PC-3 (cell line): ENCODE measurements around the gene BRME1. TPM values are rescaled to one million over a fixed set of nuclear protein-coding genes. Genes with fewer than 3 reads are reported as not detected.

Source experiments
- ATAC-seq: fragments of 200-7000 bp; cut with Tn5 transposase; 2 replicates; pipeline ENCODE4 v1.9.1; 2020; ENCODE audit warnings: mild to moderate bottlenecking, moderate library complexity
- BruUV-seq: library from RNA; stranded (reverse); fragments of 400-500 nt; replicated peaks from 2 replicates; lab custom pipeline; 2021; lab: Mats Ljungman, UMichigan
- CTCF ChIA-PET: fragments of 300-600 bp; sonication (Branson Sonifier 250); formaldehyde crosslinking; loops from one replicate; lab custom pipeline; 2022; ENCODE audit warnings: antibody characterized with exemption; lab: Charles Lee
- POLR2A ChIA-PET: fragments of 300-600 bp; sonication (Branson Sonifier 250); formaldehyde crosslinking; loops from one replicate; lab custom pipeline; 2022; ENCODE audit warnings: antibody characterized with exemption; ENCODE audit not compliant: unreplicated experiment; lab: Charles Lee
- DNase-seq: peaks from one replicate; pipeline ENCODE4 v3.0.0-alpha.2; 2015
- H2AFZ ChIP-seq: fragments of 300-600 bp; sonication (generic); 2 replicates; pipeline ENCODE4 v1.6.0; 2016; ENCODE audit warnings: antibody characterized with exemption, low read length
- H3F3A ChIP-seq: fragments of 300-600 bp; sonication (generic); one replicate; pipeline ENCODE4 v1.6.0; 2017; ENCODE audit warnings: antibody characterized with exemption, low read length, control low read depth, mild to moderate bottlenecking; ENCODE audit not compliant: unreplicated experiment
- H3K27ac ChIP-seq: fragments of 300-600 bp; sonication (generic); 2 replicates; pipeline ENCODE4 v1.5.1; 2016; ENCODE audit warnings: mild to moderate bottlenecking, low read length
- H3K27me3 ChIP-seq: fragments of 300-600 bp; sonication (generic); 2 replicates; pipeline ENCODE4 v1.6.1; 2016; ENCODE audit warnings: low read length, mixed read lengths
- H3K36me3 ChIP-seq: fragments of 300-600 bp; sonication (generic); 2 replicates; pipeline ENCODE4 v1.6.1; 2016; ENCODE audit warnings: low read depth, mixed run types, low read length, mixed read lengths
- H3K4me1 ChIP-seq: fragments of 300-600 bp; sonication (generic); 2 replicates; pipeline ENCODE4 v1.5.1; 2016; ENCODE audit warnings: low read length; ENCODE audit not compliant: insufficient read depth
- H3K4me2 ChIP-seq: fragments of 300-600 bp; sonication (generic); 2 replicates; pipeline ENCODE4 v1.6.0; 2016; ENCODE audit warnings: low read length
- H3K4me3 ChIP-seq: fragments of 300-600 bp; sonication (generic); 2 replicates; pipeline ENCODE4 v1.5.1; 2016; ENCODE audit warnings: mild to moderate bottlenecking, low read length, mixed read lengths
- H3K79me2 ChIP-seq: fragments of 300-600 bp; sonication (generic); 2 replicates; pipeline ENCODE4 v1.6.1; 2017; ENCODE audit warnings: low read length, mixed read lengths
- H3K9ac ChIP-seq: fragments of 300-600 bp; sonication (generic); 2 replicates; pipeline ENCODE4 v1.6.0; 2016; ENCODE audit warnings: mild to moderate bottlenecking, low read length
- H3K9me2 ChIP-seq: fragments of 300-600 bp; sonication (generic); replicated peaks from 2 replicates; pipeline ENCODE4 v1.6.1; 2016; ENCODE audit warnings: mixed run types, low read length, mixed read lengths
- H3K9me3 ChIP-seq: fragments of 300-600 bp; sonication (generic); 2 replicates; pipeline ENCODE4 v1.6.1; 2016; ENCODE audit warnings: low read length, mixed read lengths
- H4K20me1 ChIP-seq: fragments of 300-600 bp; sonication (generic); 2 replicates; pipeline ENCODE4 v1.6.1; 2016; ENCODE audit warnings: low read length, mixed read lengths
- CTCF ChIP-seq: fragments of 300-600 bp; sonication (generic); conservative IDR thresholded peaks from 2 replicates; pipeline ENCODE4 v1.5.1; 2017; ENCODE audit warnings: antibody characterized with exemption, low read depth, mild to moderate bottlenecking, low read length
- EZH2 ChIP-seq: fragments of 300-600 bp; sonication (generic); IDR thresholded peaks from one replicate; pipeline ENCODE4 v1.6.1; 2017; ENCODE audit warnings: antibody characterized with exemption, mild to moderate bottlenecking, low read length; ENCODE audit not compliant: unreplicated experiment
- EZH2phosphoT487 ChIP-seq: fragments of 300-600 bp; sonication (generic); IDR thresholded peaks from 2 replicates; pipeline ENCODE4 v1.6.1; 2018; ENCODE audit warnings: mild to moderate bottlenecking, antibody characterized with exemption, low read length, borderline replicate concordance
- intact Hi-C: fragments of 100-400 bp; cut with micrococcal nuclease; formaldehyde crosslinking; loops from 2 replicates; pipeline ENCODE4 v1.9.0; 2023
- total RNA-seq: library from RNA; depleted of rRNA; stranded (reverse); fragments of >200 nt; gene quantifications from 2 replicates; pipeline ENCODE4 v1.2.3, GENCODE V29; 2014

Gene BRME1
- total RNA-seq, 1 experiment from 2014 or later = 6.0 TPM

GRCh38 chr19:13951043-13951442, 45.1 kb upstream of the BRME1 start:
- Histone ChIP-seq H3K79me2 (peaks cover 20% of the 10 kb centered on the region), H3K36me3 (peaks cover 12% of the 10 kb centered on the region; the same call in 1 of the 2 replicates), H3K27ac (no peak overlapping the region), H2AFZ (no peak overlapping the region), H3K4me3 (no peak overlapping the region), H3K9me2 (no peaks in the 10 kb centered on the region), H4K20me1 (no peaks in the 10 kb centered on the region; the same call in 1 of the 2 replicates), H3F3A (no peaks in the 10 kb centered on the region), H3K4me2 (no peak overlapping the region), H3K4me1 (peaks cover 13% of the 10 kb centered on the region), H3K27me3 (no peaks in the 10 kb centered on the region), H3K9ac (no peak overlapping the region), H3K9me3 (no peaks in the 10 kb centered on the region)
- TF ChIP-seq CTCF = no peak
- TF ChIP-seq EZH2phosphoT487 = no peak
- TF ChIP-seq EZH2 = no peak
- intact Hi-C loops = no loop called here
- no peak for DNase-seq
- ChIA-PET CTCF (no interaction called here), POLR2A (no interaction called here)
- BruUV-seq = no TSS peak
- no peak for ATAC-seq

- TF ChIP-seq EZH2phosphoT487 (no peak), EZH2 (no peak), CTCF (no peak)
- peak; percentile 54 for DNase-seq
- Histone ChIP-seq H3K27me3 (no peaks in the 10 kb centered on the region), H3F3A (no peaks in the 10 kb centered on the region), H4K20me1 (no peaks in the 10 kb centered on the region), H3K4me2 (no peak overlapping the region), H3K27ac (no peak overlapping the region), H3K9ac (no peak overlapping the region), H3K9me3 (no peaks in the 10 kb centered on the region), H3K4me3 (no peak overlapping the region), H3K9me2 (no peaks in the 10 kb centered on the region), H2AFZ (no peak overlapping the region), H3K79me2 (no peaks in the 10 kb centered on the region), H3K4me1 (0 out of 2 replicates have a peak, but pooled peaks cover 4% of the 10 kb centered on the region), H3K36me3 (no peaks in the 10 kb centered on the region)
- CTCF ChIA-PET = no interaction called here
- no peak for ATAC-seq
- no TSS peak for BruUV-seq
- POLR2A ChIA-PET = no interaction called here
- intact Hi-C loops = no loop called here
Observed at GRCh38 chr19:13946414-13946813, 40.5 kb upstream of the BRME1 start.

GRCh38 chr19:13942023-13942684, 36.2 kb upstream of the BRME1 start:
- Histone ChIP-seq H3K9me2 (no peaks in the 10 kb centered on the region), H3K36me3 (no peaks in the 10 kb centered on the region), H2AFZ (no peak overlapping the region), H3K27me3 (no peaks in the 10 kb centered on the region), H3K4me3 (no peak overlapping the region), H3K9me3 (no peaks in the 10 kb centered on the region), H3F3A (no peaks in the 10 kb centered on the region), H3K4me1 (0 out of 2 replicates have a peak, but pooled peaks cover 4% of the 10 kb centered on the region), H3K27ac (no peak overlapping the region), H3K4me2 (no peak overlapping the region), H3K79me2 (no peaks in the 10 kb centered on the region), H4K20me1 (no peaks in the 10 kb centered on the region), H3K9ac (no peak overlapping the region)
- ChIA-PET POLR2A (no interaction called here), CTCF (no interaction called here)
- no peak for ATAC-seq
- no peak for DNase-seq
- BruUV-seq = no TSS peak
- intact Hi-C loops = no loop called here
- TF ChIP-seq EZH2 (no peak), CTCF (no peak), EZH2phosphoT487 (no peak)
